Activated B cell treated with CpG ODN at 0.5 μM for 24 hours (primary cell): ENCODE results near the gene SEC16B. TPM values are rescaled to one million over a fixed set of nuclear protein-coding genes. Genes with fewer than 3 reads are reported as not detected.

Experiments
- ATAC-seq: fragments of 200-7000 bp; cut with Tn5 transposase; one replicate; pipeline ENCODE4 v1.10.0; 2021; ENCODE audit warnings: low read depth, mild to moderate bottlenecking, moderate library complexity
- CTCF ChIA-PET: fragments of 350-600 bp; sonication (Branson Sonifier 250); formaldehyde crosslinking; loops from one replicate; lab custom pipeline; 2021; ENCODE audit warnings: antibody characterized with exemption; lab: Charles Lee
- POLR2A ChIA-PET: fragments of 350-600 bp; sonication (Branson Sonifier 250); formaldehyde crosslinking; loops from one replicate; lab custom pipeline; 2021; ENCODE audit warnings: antibody characterized with exemption; lab: Charles Lee
- DNase-seq: peaks from one replicate; pipeline ENCODE4 v3.0.0; 2022
- H3K27ac Mint-ChIP-seq: one replicate; pipeline ENCODE4 v1.8.0; 2020; ENCODE audit warnings: mixed read lengths
- H3K27me3 Mint-ChIP-seq: one replicate; pipeline ENCODE4 v1.8.0; 2021; ENCODE audit warnings: mixed read lengths
- H3K36me3 Mint-ChIP-seq: one replicate; pipeline ENCODE4 v1.8.0; 2021; ENCODE audit warnings: low read depth, mixed read lengths
- H3K4me1 Mint-ChIP-seq: one replicate; pipeline ENCODE4 v1.8.0; 2021; ENCODE audit warnings: mixed read lengths
- H3K4me3 Mint-ChIP-seq: one replicate; pipeline ENCODE4 v1.8.0; 2020; ENCODE audit warnings: mild to moderate bottlenecking, mixed read lengths
- H3K9me3 Mint-ChIP-seq: one replicate; pipeline ENCODE4 v1.8.0; 2020; ENCODE audit warnings: mixed read lengths
- intact Hi-C: fragments of 100-400 bp; cut with micrococcal nuclease; formaldehyde crosslinking; loops from one replicate; pipeline ENCODE4 v1.15.1; 2024
- total RNA-seq: library from RNA; stranded (reverse); gene quantifications from 2 replicates; pipeline ENCODE4 v1.2.3, GENCODE V29; 2022
- TF ChIP-seq, protein P1 (sequence below): fragments of 200-600 bp; IDR thresholded peaks from one replicate; pipeline ENCODE4 v1.8.0; 2022; ENCODE audit warnings: antibody characterized with exemption, mild to moderate bottlenecking

SEC16B gene
- total RNA-seq, 1 donor from 2014 or later: not detected

DNA sequence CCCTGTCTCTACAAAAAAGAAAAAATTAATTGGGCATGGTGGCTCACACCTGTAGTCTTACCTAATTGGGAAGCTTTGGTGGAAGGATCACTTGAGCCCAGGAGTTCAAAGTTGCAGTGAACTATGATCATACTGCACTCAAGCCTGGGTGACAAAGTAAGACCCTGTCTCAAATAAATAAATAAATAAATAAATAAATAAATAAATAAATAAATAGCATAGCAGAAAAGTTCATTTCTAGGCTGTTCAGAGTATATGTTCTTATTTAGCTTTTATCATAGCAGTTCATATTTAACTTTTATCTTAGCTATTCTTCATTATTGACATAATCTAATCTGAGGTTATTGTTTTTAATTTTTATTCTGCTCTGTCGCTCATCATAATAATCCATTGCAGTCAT, 8.7 kb upstream of the SEC16B start:
- no peak for DNase-seq
- Mint-ChIP-seq H3K36me3 (no peaks in the 10 kb centered on the region), H3K9me3 (no peaks in the 10 kb centered on the region), H3K27ac (no peak overlapping the region), H3K27me3 (peaks cover 4% of the 10 kb centered on the region), H3K4me1 (no peaks in the 10 kb centered on the region), H3K4me3 (no peak overlapping the region)
- ATAC-seq: no peak
- intact Hi-C loops: no loop called here
- TF ChIP-seq, protein P1, sequence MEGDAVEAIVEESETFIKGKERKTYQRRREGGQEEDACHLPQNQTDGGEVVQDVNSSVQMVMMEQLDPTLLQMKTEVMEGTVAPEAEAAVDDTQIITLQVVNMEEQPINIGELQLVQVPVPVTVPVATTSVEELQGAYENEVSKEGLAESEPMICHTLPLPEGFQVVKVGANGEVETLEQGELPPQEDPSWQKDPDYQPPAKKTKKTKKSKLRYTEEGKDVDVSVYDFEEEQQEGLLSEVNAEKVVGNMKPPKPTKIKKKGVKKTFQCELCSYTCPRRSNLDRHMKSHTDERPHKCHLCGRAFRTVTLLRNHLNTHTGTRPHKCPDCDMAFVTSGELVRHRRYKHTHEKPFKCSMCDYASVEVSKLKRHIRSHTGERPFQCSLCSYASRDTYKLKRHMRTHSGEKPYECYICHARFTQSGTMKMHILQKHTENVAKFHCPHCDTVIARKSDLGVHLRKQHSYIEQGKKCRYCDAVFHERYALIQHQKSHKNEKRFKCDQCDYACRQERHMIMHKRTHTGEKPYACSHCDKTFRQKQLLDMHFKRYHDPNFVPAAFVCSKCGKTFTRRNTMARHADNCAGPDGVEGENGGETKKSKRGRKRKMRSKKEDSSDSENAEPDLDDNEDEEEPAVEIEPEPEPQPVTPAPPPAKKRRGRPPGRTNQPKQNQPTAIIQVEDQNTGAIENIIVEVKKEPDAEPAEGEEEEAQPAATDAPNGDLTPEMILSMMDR: no peak
- ChIA-PET POLR2A (no interaction called here), CTCF (no interaction called here)

DNA sequence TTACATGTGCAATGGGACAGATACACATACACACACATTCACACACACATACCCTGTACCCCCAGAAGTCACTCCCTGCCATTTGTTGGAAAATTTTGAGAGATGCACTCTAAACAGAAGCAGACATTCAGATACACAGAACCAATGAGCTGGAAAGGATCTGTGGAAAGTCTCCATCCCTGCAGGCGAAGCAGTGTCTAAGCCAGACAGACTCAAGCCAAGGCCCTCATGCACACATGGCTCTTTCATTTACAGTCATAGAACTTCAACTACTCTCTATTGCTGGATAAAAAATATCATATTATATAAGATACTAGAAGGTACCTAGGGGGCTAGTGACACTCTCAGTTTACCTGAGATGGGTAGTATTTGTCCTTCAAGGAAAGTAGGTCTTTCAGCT, 7.3 kb upstream of the SEC16B start:
- H3K4me1 Mint-ChIP-seq: no peaks in the 10 kb centered on the region
- intact Hi-C loops: no loop called here
- POLR2A ChIA-PET: no interaction called here

DNA sequence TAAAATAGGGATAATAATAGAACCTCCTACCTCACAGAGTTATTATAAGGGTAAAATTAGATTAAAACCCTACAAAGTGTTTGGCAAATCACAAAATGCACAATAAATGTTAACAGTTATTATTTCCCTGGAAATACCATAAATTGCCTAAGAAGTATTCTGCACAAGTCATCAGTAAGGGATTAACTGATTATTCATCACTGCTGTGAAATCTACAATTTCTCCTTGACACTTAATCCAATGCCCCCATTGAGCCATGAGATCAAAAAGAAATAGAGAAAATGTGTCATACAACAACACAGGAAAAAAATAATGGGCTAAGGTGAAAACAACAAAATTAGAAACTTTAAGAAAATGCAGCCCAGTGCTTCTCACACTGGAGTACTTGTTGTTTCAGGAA, 6.7 kb upstream of the SEC16B start:
- Mint-ChIP-seq H3K36me3 (no peaks in the 10 kb centered on the region), H3K9me3 (no peaks in the 10 kb centered on the region), H3K27me3 (peaks cover 4% of the 10 kb centered on the region), H3K27ac (no peak overlapping the region), H3K4me3 (no peak overlapping the region), H3K4me1 (no peaks in the 10 kb centered on the region)
- ATAC-seq (no peak), DNase-seq (no peak)
- intact Hi-C loops: no loop called here
- CTCF ChIA-PET: no interaction called here
- POLR2A ChIA-PET: no interaction called here
- TF ChIP-seq, protein P1: no peak

More for the DNA sequence above, 7.3 kb upstream of the SEC16B start:
- TF ChIP-seq, protein P1: no peak
- no peak overlapping the region for H3K27ac Mint-ChIP-seq
- ATAC-seq (no peak), DNase-seq (no peak)
- H3K4me3 Mint-ChIP-seq: no peak overlapping the region
- H3K9me3 Mint-ChIP-seq: no peaks in the 10 kb centered on the region
- CTCF ChIA-PET: no interaction called here
- H3K36me3 Mint-ChIP-seq: no peaks in the 10 kb centered on the region
- peaks cover 4% of the 10 kb centered on the region for H3K27me3 Mint-ChIP-seq

DNA sequence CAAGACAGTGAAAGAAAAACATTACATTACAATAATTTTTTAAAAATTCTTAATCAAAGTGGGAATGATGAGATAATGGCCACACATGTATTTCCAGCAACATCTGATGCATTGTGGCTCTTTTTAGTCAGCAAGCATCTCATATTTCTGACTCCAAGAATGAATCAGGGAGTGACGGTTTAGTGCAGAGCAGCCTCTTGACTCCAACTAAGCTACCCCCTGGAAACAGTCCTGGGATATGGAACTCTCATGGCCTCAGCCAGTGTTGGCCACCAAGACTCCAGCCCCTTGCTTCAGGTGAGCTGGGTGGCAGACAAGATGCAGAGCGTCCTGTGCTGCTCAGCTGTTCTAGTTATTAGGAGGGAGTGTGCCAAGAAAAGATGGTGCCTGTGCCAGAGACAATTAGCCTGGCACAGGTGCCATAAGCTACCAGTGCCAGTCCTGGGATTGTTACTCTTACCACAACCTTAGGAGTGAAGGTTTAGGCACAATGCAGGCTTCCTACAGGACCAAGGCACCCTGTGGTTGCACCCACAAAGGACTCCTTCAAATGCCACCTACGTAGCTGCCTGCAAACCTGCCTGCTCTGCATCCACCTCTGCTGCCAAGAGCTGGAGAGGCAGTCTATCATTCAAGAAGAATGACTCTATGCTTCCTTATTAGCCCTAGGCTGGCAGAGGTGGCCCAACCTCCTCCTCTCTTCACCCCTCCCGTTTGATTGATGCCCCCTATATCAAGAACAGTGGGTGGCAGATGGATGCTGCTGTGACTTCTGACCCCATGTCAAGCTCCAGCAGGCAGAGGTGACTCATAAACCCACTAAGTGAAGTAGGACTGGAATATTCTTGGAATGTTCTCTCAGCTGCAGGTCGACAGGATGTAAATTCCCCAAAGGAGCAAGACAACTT, 6.0 kb upstream of the SEC16B start:
- ChIA-PET POLR2A (no interaction called here), CTCF (no interaction called here)
- Mint-ChIP-seq H3K27ac (no peak overlapping the region), H3K36me3 (no peaks in the 10 kb centered on the region), H3K4me3 (no peak overlapping the region), H3K9me3 (no peaks in the 10 kb centered on the region), H3K4me1 (no peaks in the 10 kb centered on the region), H3K27me3 (peaks cover 4% of the 10 kb centered on the region)
- TF ChIP-seq, protein P1: no peak
- no peak for ATAC-seq
- intact Hi-C loops: no loop called here
- no peak for DNase-seq

DNA sequence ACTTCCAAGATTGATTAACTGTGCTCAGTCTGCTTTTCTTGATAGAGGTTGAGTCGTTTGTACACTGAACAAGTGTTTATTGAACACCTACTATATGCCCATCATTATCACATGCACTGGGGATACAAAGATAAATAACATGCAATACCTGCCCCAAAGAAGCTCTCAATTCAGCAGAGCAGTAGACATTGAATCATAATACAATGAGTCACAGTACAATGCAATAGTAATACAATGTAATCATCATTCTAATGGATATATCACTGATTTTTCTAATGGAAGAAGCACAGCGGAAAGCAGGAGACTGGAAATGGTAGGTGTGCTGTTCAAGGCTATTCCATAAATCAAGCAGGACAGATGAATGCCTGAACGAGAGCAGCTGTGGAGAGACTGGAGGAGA, 3.7 kb upstream of the SEC16B start:
- H3K27ac Mint-ChIP-seq: no peak overlapping the region
- ATAC-seq (no peak), DNase-seq (no peak)
- H3K9me3 Mint-ChIP-seq: no peaks in the 10 kb centered on the region
- peaks cover 4% of the 10 kb centered on the region for H3K27me3 Mint-ChIP-seq
- H3K4me3 Mint-ChIP-seq: no peak overlapping the region
- ChIA-PET CTCF (no interaction called here), POLR2A (no interaction called here)
- H3K4me1 Mint-ChIP-seq: no peaks in the 10 kb centered on the region
- intact Hi-C loops: no loop called here
- H3K36me3 Mint-ChIP-seq: no peaks in the 10 kb centered on the region
- TF ChIP-seq, protein P1: no peak
